Vagina (tissue), 2 donors: ENCODE measurements around the gene E2F3.

Experiments used
- POLR2AphosphoS5 ChIP-seq, 2 donors: sonication (generic); formaldehyde crosslinking; IDR thresholded peaks; one replicate each; pipeline ENCODE4 v1.9.0; 2017; ENCODE audit warnings: antibody characterized with exemption in 2 of 2, mild to moderate bottlenecking in 2 of 2, low read depth in 1 of 2; ENCODE audit not compliant: insufficient read depth in 1 of 2
- TF ChIP-seq, protein P1 (sequence below), 3 experiments: fragments of 450-650 bp in 2 of 3; fragments of 200-600 bp in 1 of 3; sonication (generic) in 1 of 3; IDR thresholded peaks; one replicate each; pipeline ENCODE4 v1.5.1; 2017 to 2019; ENCODE audit warnings: antibody characterized with exemption in 3 of 3, mild to moderate bottlenecking in 2 of 3, moderate library complexity in 2 of 3

DNA sequence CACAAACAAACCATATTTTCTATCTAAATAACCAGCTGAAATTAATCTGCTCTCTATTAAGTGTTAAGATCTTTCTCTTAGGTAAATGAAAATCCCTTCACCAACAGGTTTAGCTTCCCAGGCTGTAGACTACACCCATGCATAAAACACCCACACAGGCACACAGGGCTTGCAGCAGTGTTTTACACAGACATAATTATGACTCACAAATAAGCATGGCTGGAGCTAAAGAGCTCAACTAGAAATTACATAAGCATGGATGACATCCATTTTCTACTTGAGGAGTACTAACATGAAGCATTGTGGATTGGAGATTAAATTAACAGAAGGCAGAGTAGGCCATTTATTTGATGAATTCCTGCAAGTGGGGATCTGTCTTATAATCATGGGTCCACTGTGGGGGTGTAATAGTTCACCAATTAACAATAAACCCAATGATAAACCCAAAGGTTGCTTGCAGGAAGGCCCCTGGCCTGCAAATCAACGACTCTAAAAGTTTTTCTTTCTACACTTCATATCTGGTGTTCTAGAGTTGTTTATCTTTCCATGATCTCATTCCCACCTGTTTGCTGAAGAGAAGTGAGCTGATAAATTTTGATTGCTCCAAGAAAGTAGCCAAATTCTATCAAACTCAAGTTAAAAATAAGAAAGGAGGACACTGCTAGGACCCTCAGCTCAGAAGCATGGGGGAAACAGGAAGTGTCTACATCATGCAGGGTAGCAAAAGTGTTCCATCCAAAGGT lies 33.8 kb upstream of the E2F3 start:
- TF ChIP-seq, protein P1, sequence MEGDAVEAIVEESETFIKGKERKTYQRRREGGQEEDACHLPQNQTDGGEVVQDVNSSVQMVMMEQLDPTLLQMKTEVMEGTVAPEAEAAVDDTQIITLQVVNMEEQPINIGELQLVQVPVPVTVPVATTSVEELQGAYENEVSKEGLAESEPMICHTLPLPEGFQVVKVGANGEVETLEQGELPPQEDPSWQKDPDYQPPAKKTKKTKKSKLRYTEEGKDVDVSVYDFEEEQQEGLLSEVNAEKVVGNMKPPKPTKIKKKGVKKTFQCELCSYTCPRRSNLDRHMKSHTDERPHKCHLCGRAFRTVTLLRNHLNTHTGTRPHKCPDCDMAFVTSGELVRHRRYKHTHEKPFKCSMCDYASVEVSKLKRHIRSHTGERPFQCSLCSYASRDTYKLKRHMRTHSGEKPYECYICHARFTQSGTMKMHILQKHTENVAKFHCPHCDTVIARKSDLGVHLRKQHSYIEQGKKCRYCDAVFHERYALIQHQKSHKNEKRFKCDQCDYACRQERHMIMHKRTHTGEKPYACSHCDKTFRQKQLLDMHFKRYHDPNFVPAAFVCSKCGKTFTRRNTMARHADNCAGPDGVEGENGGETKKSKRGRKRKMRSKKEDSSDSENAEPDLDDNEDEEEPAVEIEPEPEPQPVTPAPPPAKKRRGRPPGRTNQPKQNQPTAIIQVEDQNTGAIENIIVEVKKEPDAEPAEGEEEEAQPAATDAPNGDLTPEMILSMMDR (IDR thresholded peaks at IDR 0.05), result no peak
- TF ChIP-seq POLR2AphosphoS5 (IDR thresholded peaks at IDR 0.05; ENCODE audit: insufficient read depth in 1 of 2, low read depth in 1 of 2), result no peak
